Globus pallidus (tissue), 1 donor: ENCODE data around the gene ULK1.

Source experiments
- DNase-seq: peaks from one replicate; pipeline ENCODE4 v3.0.0-alpha.2; 2015; ENCODE audit warnings: low spot score

The ULK1 gene

GRCh38 chr12:131894313-131894860, at the start of gene ULK1:
Gene ULK1 (plus strand): TSS chr12:131894622. CDS start chr12:131895002, 380 bp downstream.
- peak; percentile 92 for DNase-seq

GRCh38 chr12:131844656-131845055, 49.8 kb upstream of the ULK1 start:
- DNase-seq, result no peak

- DNase-seq, result no peak
These were observed 49.3 kb upstream of the ULK1 start for GRCh38 chr12:131845121-131845520.

- DNase-seq, result no peak
These were observed 47.0 kb upstream of the ULK1 start for GRCh38 chr12:131847456-131847855.

GRCh38 chr12:131848753-131849152, 45.7 kb upstream of the ULK1 start:
- DNase-seq, result no peak

- DNase-seq, result no peak
These were observed 44.5 kb upstream of the ULK1 start for GRCh38 chr12:131849700-131850553.

- DNase-seq, result no peak
These were observed 43.4 kb upstream of the ULK1 start for GRCh38 chr12:131850856-131851559.

- DNase-seq, result no peak
These were observed 42.5 kb upstream of the ULK1 start for GRCh38 chr12:131851741-131852550.

- no peak for DNase-seq
These were observed 41.7 kb upstream of the ULK1 start for GRCh38 chr12:131852551-131853299.

GRCh38 chr12:131853832-131854797, 40.3 kb upstream of the ULK1 start:
- no peak for DNase-seq

GRCh38 chr12:131854861-131855476, 39.5 kb upstream of the ULK1 start:
- DNase-seq, result no peak

GRCh38 chr12:131855521-131856142, 38.8 kb upstream of the ULK1 start:
- no peak for DNase-seq

GRCh38 chr12:131856366-131857097, 37.9 kb upstream of the ULK1 start:
- no peak for DNase-seq

- DNase-seq, result no peak
These were observed 36.2 kb upstream of the ULK1 start for GRCh38 chr12:131857908-131858850.

- DNase-seq, result no peak
These were observed 33.8 kb upstream of the ULK1 start for GRCh38 chr12:131860472-131861260.

- no peak for DNase-seq
These were observed 33.0 kb upstream of the ULK1 start for GRCh38 chr12:131861261-131862083.
